Hepatocyte (in vitro differentiated cells): Measurements from ENCODE around the gene NTRK3. TPM values are rescaled to one million over a fixed set of nuclear protein-coding genes. Genes with fewer than 3 reads are reported as not detected.

Experiments
- DNase-seq: peaks from one replicate; pipeline ENCODE4 v3.0.0-alpha.2; 2016; ENCODE audit warnings: low spot score
- H2AFZ ChIP-seq: fragments of 200-600 bp; sonication (generic); 2 replicates; pipeline ENCODE4 v1.6.0; 2016; ENCODE audit warnings: antibody characterized with exemption, mild to moderate bottlenecking
- H3K27ac ChIP-seq: fragments of 200-600 bp; sonication (generic); 2 replicates; pipeline ENCODE4 v1.5.1; 2016; ENCODE audit warnings: mild to moderate bottlenecking
- H3K27me3 ChIP-seq: fragments of 200-600 bp; sonication (generic); 2 replicates; pipeline ENCODE4 v1.6.1; 2016
- H3K36me3 ChIP-seq: fragments of 200-600 bp; sonication (generic); replicated peaks from 2 replicates; pipeline ENCODE4 v1.5.1; 2016; ENCODE audit warnings: low read depth; ENCODE audit not compliant: insufficient read depth
- H3K4me1 ChIP-seq: fragments of 200-600 bp; sonication (generic); 2 replicates; pipeline ENCODE4 v1.5.1; 2016; ENCODE audit warnings: mild to moderate bottlenecking, moderate library complexity; ENCODE audit not compliant: insufficient read depth
- H3K4me2 ChIP-seq: fragments of 200-600 bp; sonication (generic); 2 replicates; pipeline ENCODE4 v1.6.0; 2016
- H3K4me3 ChIP-seq: fragments of 200-600 bp; sonication (generic); 2 replicates; pipeline ENCODE4 v1.5.1; 2016; ENCODE audit warnings: mild to moderate bottlenecking
- H3K79me2 ChIP-seq: fragments of 200-600 bp; sonication (generic); 2 replicates; pipeline ENCODE4 v1.6.0; 2017; ENCODE audit warnings: mild to moderate bottlenecking
- H3K9me2 ChIP-seq: fragments of 200-600 bp; sonication (generic); replicated peaks from 2 replicates; pipeline ENCODE4 v1.6.0; 2017; ENCODE audit warnings: mild to moderate bottlenecking; ENCODE audit not compliant: insufficient read depth
- H3K9me3 ChIP-seq: fragments of 200-600 bp; sonication (generic); 2 replicates; pipeline ENCODE4 v1.5.1; 2016; ENCODE audit warnings: low read depth, mild to moderate bottlenecking
- H4K20me1 ChIP-seq: fragments of 200-600 bp; sonication (generic); 2 replicates; pipeline ENCODE4 v1.6.0; 2016; ENCODE audit warnings: mild to moderate bottlenecking; ENCODE audit not compliant: insufficient read depth, poor library complexity, severe bottlenecking
- EZH2 ChIP-seq: fragments of 200-600 bp; sonication (generic); IDR thresholded peaks from 2 replicates; pipeline ENCODE4 v1.6.1; 2016; ENCODE audit warnings: antibody characterized with exemption, mild to moderate bottlenecking, borderline replicate concordance
- EZH2phosphoT487 ChIP-seq: fragments of 200-600 bp; sonication (generic); IDR thresholded peaks from one replicate; pipeline ENCODE4 v1.6.1; 2018; ENCODE audit warnings: antibody characterized with exemption, mild to moderate bottlenecking, low read depth, moderate library complexity; ENCODE audit not compliant: unreplicated experiment, severe bottlenecking
- whole genome bisulfite sequencing: methylation state at CpG from one replicate; pipeline ENCODE4 v1.1.6; 2016; ENCODE audit warnings: low lambda C conversion rate; ENCODE audit errors: missing lambda C conversion rate; 5-methylcytosine and 5-hydroxymethylcytosine counted together
- polyA plus RNA-seq: library from polyadenylated mRNA; unstranded; fragments of >200 nt; fragmentation: Nextera tagmentation; extraction: Ambion mirVana; gene quantifications from 2 replicates; pipeline ENCODE4 v1.2.1, GENCODE V29; 2016
- total RNA-seq: library from RNA; depleted of rRNA; stranded (reverse); fragments of >200 nt; gene quantifications from 2 replicates; pipeline ENCODE4 v1.2.3, GENCODE V29; 2014
- TF ChIP-seq, protein P1 (sequence below): fragments of 200-600 bp; sonication (generic); IDR thresholded peaks from 2 replicates; pipeline ENCODE4 v1.5.1; 2016; ENCODE audit warnings: antibody characterized with exemption, mild to moderate bottlenecking; ENCODE audit not compliant: poor library complexity

NTRK3 gene
- total and polyA plus RNA-seq, 2 experiments from 2014 or later: 4.9 to 5.6 TPM

DNA sequence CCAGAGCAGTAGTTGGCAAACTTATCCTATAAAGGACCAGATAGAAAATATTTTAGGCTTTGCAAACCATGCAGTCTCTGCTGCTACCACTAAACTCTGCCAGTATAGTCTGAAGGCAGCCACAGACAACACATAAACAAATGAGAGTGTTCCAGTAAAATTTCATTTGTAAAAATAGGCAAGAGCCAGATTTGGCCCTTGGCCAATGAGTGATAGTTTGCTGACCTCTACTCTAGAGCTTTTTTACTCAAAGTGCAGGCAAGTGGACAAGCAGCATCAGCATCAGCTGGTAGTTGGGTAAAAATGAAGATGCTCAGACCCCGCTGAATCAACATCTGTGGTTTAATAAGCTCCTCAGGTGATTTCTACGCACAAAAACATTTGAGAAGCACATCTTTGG lies 269.8 kb downstream of the NTRK3 start:
- no peak for DNase-seq
- H2AFZ ChIP-seq: no peak overlapping the region
- no peaks in the 10 kb centered on the region for H4K20me1 ChIP-seq
- TF ChIP-seq, protein P1, sequence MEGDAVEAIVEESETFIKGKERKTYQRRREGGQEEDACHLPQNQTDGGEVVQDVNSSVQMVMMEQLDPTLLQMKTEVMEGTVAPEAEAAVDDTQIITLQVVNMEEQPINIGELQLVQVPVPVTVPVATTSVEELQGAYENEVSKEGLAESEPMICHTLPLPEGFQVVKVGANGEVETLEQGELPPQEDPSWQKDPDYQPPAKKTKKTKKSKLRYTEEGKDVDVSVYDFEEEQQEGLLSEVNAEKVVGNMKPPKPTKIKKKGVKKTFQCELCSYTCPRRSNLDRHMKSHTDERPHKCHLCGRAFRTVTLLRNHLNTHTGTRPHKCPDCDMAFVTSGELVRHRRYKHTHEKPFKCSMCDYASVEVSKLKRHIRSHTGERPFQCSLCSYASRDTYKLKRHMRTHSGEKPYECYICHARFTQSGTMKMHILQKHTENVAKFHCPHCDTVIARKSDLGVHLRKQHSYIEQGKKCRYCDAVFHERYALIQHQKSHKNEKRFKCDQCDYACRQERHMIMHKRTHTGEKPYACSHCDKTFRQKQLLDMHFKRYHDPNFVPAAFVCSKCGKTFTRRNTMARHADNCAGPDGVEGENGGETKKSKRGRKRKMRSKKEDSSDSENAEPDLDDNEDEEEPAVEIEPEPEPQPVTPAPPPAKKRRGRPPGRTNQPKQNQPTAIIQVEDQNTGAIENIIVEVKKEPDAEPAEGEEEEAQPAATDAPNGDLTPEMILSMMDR: no peak
- TF ChIP-seq EZH2phosphoT487 (no peak), EZH2 (no peak)
- no peak overlapping the region for H3K4me3 ChIP-seq
- no peaks in the 10 kb centered on the region for H3K27me3 ChIP-seq
- no peaks in the 10 kb centered on the region for H3K9me3 ChIP-seq
- 89% methylated on average over 2 of the region's 2 CpGs for WGBS
- no peak overlapping the region for H3K27ac ChIP-seq
- no peaks in the 10 kb centered on the region for H3K9me2 ChIP-seq
- H3K4me2 ChIP-seq: no peak overlapping the region
- H3K79me2 ChIP-seq: no peaks in the 10 kb centered on the region
- no peaks in the 10 kb centered on the region for H3K4me1 ChIP-seq
- no peaks in the 10 kb centered on the region for H3K36me3 ChIP-seq

GRCh38 chr15:87985451-87985850 lies 271.1 kb downstream of the NTRK3 start:
- Histone ChIP-seq H3K79me2 (no peaks in the 10 kb centered on the region), H3K9me3 (no peaks in the 10 kb centered on the region), H3K4me1 (no peaks in the 10 kb centered on the region), H3K36me3 (no peaks in the 10 kb centered on the region), H2AFZ (no peak overlapping the region), H3K4me2 (no peak overlapping the region), H3K4me3 (no peak overlapping the region), H3K27me3 (no peaks in the 10 kb centered on the region), H4K20me1 (no peaks in the 10 kb centered on the region), H3K27ac (no peak overlapping the region), H3K9me2 (no peaks in the 10 kb centered on the region)
- 87% methylated on average over 7 of the region's 7 CpGs for WGBS
- DNase-seq: no peak
- TF ChIP-seq EZH2 (no peak), EZH2phosphoT487 (no peak)
- TF ChIP-seq, protein P1: no peak

DNA sequence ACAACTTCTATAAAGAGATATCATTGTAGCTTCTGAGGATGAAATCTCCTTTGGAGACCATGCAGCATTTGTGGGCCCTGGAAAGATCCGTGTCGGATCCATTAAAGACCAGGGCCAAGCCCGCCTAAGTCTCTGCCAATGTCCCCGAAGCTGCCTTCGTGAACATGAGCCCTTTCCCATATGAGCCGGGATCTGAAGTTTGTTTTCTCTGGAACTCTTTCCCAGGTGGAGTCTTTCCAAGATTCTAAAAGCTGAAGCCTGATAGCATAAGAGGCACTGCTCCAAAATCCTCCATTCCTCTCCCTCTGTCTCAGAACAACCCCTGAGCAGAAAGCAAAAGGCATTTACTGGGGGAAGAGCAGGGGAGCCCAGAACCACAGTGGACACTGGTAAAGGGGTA lies 274.6 kb downstream of the NTRK3 start:
- no peaks in the 10 kb centered on the region for H3K36me3 ChIP-seq
- no peaks in the 10 kb centered on the region for H3K4me1 ChIP-seq
- no peaks in the 10 kb centered on the region for H3K9me2 ChIP-seq
- H4K20me1 ChIP-seq: no peaks in the 10 kb centered on the region
- no peaks in the 10 kb centered on the region for H3K27me3 ChIP-seq
- H2AFZ ChIP-seq: no peak overlapping the region
- TF ChIP-seq EZH2phosphoT487: no peak
- TF ChIP-seq EZH2: no peak
- 85% methylated on average over 6 of the region's 6 CpGs for WGBS
- H3K4me3 ChIP-seq: no peak overlapping the region
- no peak overlapping the region for H3K27ac ChIP-seq
- no peaks in the 10 kb centered on the region for H3K9me3 ChIP-seq
- no peaks in the 10 kb centered on the region for H3K79me2 ChIP-seq
- H3K4me2 ChIP-seq: no peak overlapping the region
- DNase-seq: no peak

DNA sequence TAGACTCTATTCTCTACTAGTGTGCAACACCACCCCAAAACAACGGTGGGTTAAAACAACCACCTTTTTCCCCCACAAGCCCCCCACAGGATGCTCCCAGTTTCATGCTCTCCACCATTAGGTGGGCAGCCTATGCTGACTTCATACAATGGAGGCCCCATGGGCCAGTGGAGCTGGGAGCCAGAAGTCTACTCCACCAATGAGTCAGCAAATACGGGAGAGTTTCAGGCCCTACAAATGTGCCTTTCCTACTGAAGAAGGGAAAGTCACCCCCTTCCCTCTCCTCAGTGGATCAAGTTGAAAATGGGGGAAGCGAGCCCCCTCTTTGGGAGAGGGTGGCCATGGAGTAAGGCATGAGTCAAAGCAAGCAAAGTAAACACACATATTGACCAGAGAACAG lies 278.6 kb downstream of the NTRK3 start:
- 88% methylated on average over 3 of the region's 3 CpGs for WGBS
- Histone ChIP-seq H3K27ac (no peak overlapping the region), H3K4me1 (no peaks in the 10 kb centered on the region), H3K4me2 (no peak overlapping the region), H3K9me3 (no peaks in the 10 kb centered on the region), H3K9me2 (no peaks in the 10 kb centered on the region), H3K79me2 (no peaks in the 10 kb centered on the region), H3K36me3 (no peaks in the 10 kb centered on the region), H2AFZ (no peak overlapping the region), H4K20me1 (no peaks in the 10 kb centered on the region), H3K27me3 (no peaks in the 10 kb centered on the region), H3K4me3 (no peak overlapping the region)
- DNase-seq: no peak
- TF ChIP-seq, protein P1: no peak
- TF ChIP-seq EZH2phosphoT487 (no peak), EZH2 (no peak)
